C4-2B (cell line): ENCODE data around the gene CNOT9.

ENCODE experiments used
- H3K27ac ChIP-seq: fragments of 450-650 bp; 2 replicates; pipeline ENCODE4 v1.5.1; 2017
- CTCF ChIP-seq: fragments of 450-650 bp; conservative IDR thresholded peaks from 2 replicates; pipeline ENCODE4 v1.5.1; 2017; ENCODE audit warnings: mild to moderate bottlenecking
- ZFX ChIP-seq: fragments of 450-650 bp; IDR thresholded peaks from 2 replicates; pipeline ENCODE4 v1.6.1; 2017

CNOT9 gene

GRCh38 chr2:218618102-218618860 lies 49.6 kb downstream of the CNOT9 start:
- H3K27ac ChIP-seq = no peak overlapping the region
- no peak; the same call in 1 of the 2 replicates for TF ChIP-seq CTCF
- TF ChIP-seq ZFX = no peak

- H3K27ac ChIP-seq = no peak overlapping the region
- TF ChIP-seq CTCF (no peak), ZFX (no peak)
Measured at GRCh38 chr2:218621007-218621406, 52.4 kb downstream of the CNOT9 start.

GRCh38 chr2:218622606-218623365 lies 54.1 kb downstream of the CNOT9 start:
- TF ChIP-seq ZFX (no peak), CTCF (no peak)
- no peak overlapping the region for H3K27ac ChIP-seq

- no peak overlapping the region for H3K27ac ChIP-seq
- TF ChIP-seq ZFX (no peak), CTCF (no peak)
Measured at GRCh38 chr2:218623366-218623705, 54.7 kb downstream of the CNOT9 start.

GRCh38 chr2:218626369-218626768 lies 57.7 kb downstream of the CNOT9 start:
- no peak for TF ChIP-seq CTCF
- TF ChIP-seq ZFX = no peak
- no peak overlapping the region for H3K27ac ChIP-seq

GRCh38 chr2:218627939-218628338 lies 59.3 kb downstream of the CNOT9 start:
- no peak overlapping the region for H3K27ac ChIP-seq
- no peak for TF ChIP-seq ZFX
- no peak for TF ChIP-seq CTCF

- no peak for TF ChIP-seq ZFX
- TF ChIP-seq CTCF = no peak
- no peak overlapping the region for H3K27ac ChIP-seq
Measured at GRCh38 chr2:218631837-218632236, 63.2 kb downstream of the CNOT9 start.
